GM19193 (cell line): Measurements from ENCODE around the gene MYO7A.

ENCODE experiments used
- POLR2A ChIP-seq: IDR thresholded peaks from 4 replicates; pipeline ENCODE4 v1.6.1; 2011; ENCODE audit not compliant: insufficient read depth, insufficient read length; ENCODE audit errors: extremely low read depth

The MYO7A gene

GRCh38 chr11:77195071-77195755, 67.2 kb downstream of the MYO7A start:
- TF ChIP-seq POLR2A: no peak

DNA sequence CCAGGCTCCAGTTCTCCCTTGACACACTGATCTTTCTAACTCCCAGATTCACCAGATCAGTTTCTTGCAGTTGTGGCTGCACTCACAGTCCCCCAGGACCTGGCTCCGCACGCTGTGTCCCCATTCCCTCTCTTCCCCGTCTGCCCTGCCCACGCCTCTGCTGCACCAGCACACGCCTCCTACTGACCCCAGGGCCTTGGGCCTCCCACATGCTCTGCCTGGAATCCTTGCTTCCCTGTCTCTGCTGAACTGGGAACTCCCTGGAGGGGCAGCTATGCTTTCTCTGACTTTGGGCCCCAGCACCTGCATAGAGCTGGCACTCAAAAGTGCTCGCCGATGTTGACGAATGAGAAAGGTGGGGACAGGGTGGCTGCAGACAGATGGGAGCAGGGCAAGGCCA, 68.9 kb downstream of the MYO7A start:
- no peak for TF ChIP-seq POLR2A

DNA sequence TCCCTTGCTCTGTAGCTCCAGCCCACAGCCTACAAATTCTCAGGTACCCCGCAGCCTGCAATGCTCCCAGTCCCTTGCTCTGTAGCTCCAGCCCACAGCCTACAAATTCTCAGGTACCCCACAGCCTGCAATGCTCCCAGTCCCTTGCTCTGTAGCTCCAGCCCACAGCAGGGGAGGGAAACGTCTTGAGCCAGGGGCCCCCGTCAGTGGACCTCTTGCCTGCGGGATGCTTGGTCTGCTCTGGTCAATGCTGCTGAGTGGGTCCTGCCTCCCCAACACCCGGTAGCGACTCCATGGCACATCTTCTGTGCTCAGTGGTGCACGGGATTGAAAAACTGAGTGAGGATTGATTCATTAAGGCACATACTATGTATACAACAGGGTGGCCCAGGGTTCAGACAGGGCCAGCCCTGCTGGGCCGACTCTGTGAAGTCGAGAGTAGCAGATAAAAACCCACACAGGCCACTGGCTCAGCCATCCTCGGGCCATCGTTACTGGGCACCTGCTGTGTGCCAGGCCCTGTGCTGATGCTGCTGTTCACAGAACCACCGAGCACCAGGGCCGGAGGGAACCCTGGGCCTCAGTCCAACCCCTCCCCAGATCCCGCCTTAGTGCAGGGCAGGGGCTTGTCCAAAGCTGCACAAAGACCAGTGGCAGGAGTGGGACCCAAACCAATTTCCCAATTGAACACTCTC, 69.7 kb downstream of the MYO7A start:
- TF ChIP-seq POLR2A: no peak

DNA sequence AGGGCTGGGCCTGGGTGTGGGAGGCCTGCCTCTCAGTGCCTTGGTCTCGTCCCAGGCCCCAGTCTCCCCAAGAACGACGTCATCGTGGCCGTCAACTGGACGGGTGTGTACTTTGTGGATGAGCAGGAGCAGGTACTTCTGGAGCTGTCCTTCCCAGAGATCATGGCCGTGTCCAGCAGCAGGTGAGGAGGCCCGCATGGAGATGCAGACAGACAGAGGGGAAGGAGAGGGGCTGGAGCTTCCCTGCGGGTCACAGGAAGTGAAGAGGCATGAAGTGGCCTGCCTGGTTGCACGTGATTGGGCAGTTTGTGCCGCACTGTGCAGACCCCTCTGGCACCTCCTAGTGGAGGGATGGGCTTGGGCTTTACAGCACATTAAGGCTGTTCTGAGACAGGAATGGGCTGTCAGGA, 70.4 kb downstream of the MYO7A start:
- no peak for TF ChIP-seq POLR2A

- no peak for TF ChIP-seq POLR2A
Observed at GRCh38 chr11:77199137-77199745, 71.2 kb downstream of the MYO7A start.

DNA sequence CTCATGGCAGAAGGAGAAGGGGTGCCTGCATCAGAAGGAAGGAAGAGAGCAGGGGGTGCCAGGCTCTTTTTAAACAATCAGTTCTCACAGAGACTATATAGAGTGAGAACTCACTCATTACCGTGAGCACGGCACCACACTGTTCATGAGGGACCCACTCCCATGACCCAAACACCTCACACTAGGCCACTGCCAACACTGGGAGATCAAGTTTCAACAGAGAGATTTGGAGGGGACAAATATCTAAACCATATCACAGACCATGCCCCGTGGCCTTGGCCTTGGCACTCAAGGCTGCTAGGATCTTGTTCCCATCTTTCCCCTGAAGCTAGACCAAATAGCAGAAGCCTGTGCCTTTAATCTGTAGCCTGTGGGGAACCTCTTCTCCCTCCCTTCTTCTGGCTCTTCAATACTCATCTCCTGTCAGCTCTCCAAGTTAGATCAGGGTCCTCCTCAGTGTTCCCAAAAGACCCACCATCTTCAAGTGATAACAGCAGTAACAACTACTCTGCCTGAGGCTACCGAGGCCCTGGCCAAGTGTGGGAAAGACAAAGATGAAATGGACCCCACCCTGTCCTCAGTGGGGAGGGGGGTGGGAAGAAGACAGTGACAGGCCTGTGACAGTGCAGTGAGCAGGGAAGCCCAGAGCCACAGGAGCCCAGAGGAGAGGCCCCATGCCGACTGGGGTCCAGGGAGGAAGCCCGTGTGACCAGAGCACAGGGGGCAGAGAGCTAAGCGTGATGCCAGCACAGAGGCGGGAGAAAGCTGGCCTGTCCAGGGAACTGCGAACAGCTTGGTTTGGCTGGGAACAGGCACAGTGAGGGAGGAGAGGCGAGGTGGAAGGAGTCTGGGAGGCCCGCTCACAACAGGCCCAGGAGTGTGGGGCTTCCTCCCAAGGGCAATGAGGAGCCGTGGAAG, 72.6 kb downstream of the MYO7A start:
- TF ChIP-seq POLR2A: no peak

GRCh38 chr11:77201370-77201769, 73.3 kb downstream of the MYO7A start:
- TF ChIP-seq POLR2A: no peak

GRCh38 chr11:77201991-77202841, 74.2 kb downstream of the MYO7A start:
- no peak for TF ChIP-seq POLR2A

DNA sequence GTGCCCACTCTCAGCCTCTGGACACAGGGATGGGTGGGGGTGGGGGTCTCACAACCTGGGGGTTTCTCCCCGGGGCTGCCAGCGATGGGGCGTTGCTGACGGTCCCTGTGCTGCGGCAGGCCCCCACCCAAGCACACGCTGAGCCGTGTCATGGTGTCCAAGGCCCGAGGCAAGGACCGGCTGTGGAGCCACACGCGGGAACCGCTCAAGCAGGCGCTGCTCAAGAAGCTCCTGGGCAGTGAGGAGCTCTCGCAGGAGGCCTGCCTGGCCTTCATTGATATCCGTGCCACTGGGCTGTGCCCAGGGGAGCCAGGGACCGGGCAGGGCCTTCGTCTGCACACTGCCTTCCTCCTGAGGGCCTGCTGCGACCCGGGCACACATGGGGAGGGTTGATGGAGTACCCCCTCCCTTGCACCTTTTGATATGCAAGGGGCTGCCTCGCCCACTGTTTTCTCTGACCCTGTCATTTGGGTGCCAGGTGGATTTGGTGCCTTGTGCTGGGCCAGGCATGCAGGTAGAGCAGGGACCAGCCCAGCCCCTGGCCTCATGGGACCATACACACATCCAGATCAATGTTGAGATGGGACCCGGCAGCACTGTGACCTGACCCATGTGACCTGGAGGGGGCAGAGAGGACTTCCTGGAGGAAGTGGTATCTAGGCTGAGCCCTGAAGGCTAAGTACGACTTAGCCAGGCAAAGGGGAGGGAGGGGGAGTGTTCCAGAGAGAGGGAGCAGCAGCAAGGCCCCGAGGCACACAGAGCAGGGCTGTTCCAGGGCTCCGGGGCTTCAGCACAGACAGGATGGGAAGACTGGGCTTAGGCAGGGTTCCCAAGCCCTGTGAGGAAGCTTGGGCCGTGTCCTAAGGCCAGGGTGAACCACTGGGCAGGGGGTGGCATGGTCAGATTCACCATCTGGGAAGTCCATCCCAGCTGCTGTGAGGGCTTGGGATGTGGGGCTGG, 75.2 kb downstream of the MYO7A start:
- TF ChIP-seq POLR2A: no peak

DNA sequence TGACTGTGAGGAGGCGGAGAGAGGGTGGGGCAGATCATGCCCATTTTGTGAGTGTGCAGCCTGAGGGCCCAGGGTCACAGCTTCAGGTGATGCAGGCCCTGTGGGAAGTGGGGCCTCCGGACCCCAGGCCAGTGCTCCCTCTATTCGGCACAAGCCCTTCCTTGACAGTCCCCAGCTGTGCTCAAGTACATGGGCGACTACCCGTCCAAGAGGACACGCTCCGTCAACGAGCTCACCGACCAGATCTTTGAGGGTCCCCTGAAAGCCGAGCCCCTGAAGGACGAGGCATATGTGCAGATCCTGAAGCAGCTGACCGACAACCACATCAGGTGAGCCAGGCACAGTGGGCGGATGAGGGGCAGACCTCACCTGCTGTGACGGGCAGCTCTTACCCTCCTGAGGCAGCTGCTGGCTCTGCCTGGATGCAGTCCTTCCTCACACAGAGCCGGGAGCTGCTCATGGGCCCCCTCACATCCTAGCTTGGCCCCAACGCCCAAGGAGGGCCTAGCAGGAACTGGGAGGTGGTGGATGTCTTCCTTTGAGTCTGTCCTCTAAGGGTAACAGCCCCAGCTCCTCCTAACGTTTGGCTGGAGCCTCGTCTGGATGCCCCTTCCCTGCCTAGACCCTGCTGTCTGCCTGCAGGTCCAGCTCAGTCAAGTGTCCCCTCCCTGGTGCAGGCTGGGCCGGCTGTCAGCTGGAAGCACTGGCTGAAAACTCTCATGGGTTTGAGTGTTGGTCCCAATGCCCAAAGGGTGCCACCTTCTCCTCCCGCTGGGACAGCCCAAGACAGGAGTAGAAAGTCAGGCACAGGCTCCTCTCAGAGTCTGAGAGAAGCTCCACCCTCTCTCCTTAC, 76.1 kb downstream of the MYO7A start:
- TF ChIP-seq POLR2A: no peak

- TF ChIP-seq POLR2A: no peak
Observed at GRCh38 chr11:77204754-77205466, 76.9 kb downstream of the MYO7A start.
